Neural progenitor cell (in vitro differentiated cells): ENCODE data around the gene KMT2C.

Experiments used
- EZH2 ChIP-seq: fragments of 200-600 bp; sonication (generic); IDR thresholded peaks from 2 replicates; pipeline ENCODE4 v1.6.1; 2017; ENCODE audit warnings: antibody characterized with exemption, mild to moderate bottlenecking, moderate library complexity
- TF ChIP-seq, protein P1 (sequence below): fragments of 200-600 bp; sonication (generic); IDR thresholded peaks from 2 replicates; pipeline ENCODE4 v1.5.1; 2017; ENCODE audit warnings: antibody characterized with exemption, mild to moderate bottlenecking

DNA sequence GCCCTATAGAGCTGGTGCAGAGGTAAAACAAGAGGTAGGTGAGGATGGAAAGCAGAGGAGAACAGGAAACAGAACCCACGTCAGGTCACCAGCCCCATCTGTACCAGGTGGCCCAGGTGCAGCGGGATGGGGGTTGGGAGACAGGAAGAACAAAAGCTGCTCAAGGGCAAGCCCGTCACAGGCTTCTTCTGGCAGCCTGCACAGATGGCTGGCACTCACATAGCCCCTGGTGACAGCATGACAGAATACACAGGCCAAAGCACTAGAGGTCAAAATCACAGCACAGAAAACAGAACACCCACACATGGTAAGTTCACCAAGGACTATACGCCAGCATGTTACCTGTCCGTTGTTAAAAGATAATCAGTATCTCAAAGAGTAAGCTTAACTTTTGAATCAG, 283.5 kb downstream of the KMT2C start:
- TF ChIP-seq, protein P1, sequence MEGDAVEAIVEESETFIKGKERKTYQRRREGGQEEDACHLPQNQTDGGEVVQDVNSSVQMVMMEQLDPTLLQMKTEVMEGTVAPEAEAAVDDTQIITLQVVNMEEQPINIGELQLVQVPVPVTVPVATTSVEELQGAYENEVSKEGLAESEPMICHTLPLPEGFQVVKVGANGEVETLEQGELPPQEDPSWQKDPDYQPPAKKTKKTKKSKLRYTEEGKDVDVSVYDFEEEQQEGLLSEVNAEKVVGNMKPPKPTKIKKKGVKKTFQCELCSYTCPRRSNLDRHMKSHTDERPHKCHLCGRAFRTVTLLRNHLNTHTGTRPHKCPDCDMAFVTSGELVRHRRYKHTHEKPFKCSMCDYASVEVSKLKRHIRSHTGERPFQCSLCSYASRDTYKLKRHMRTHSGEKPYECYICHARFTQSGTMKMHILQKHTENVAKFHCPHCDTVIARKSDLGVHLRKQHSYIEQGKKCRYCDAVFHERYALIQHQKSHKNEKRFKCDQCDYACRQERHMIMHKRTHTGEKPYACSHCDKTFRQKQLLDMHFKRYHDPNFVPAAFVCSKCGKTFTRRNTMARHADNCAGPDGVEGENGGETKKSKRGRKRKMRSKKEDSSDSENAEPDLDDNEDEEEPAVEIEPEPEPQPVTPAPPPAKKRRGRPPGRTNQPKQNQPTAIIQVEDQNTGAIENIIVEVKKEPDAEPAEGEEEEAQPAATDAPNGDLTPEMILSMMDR, result no peak
- TF ChIP-seq EZH2, result no peak
